HG03575 (cell line): ENCODE results near the gene NPLOC4.

ENCODE experiments used
- ATAC-seq: cut with Tn5 transposase; IDR thresholded peaks from one replicate; pipeline ENCODE4 v1.9.1; 2021; ENCODE audit not compliant: unreplicated experiment, insufficient number of reproducible peaks, low FRiP score; ENCODE audit errors: extremely low read depth

The NPLOC4 gene

GRCh38 chr17:81575836-81576235 is 61.1 kb downstream of the NPLOC4 start:
- ATAC-seq = no peak

- ATAC-seq = no peak
Observed at GRCh38 chr17:81574643-81574956, 62.3 kb downstream of the NPLOC4 start.

- no peak for ATAC-seq
Observed at GRCh38 chr17:81573794-81574642, 62.9 kb downstream of the NPLOC4 start.

- no peak for ATAC-seq
Observed at GRCh38 chr17:81572563-81573168, 64.2 kb downstream of the NPLOC4 start.

GRCh38 chr17:81570964-81571363 is 65.9 kb downstream of the NPLOC4 start:
- no peak for ATAC-seq

GRCh38 chr17:81569986-81570514 is 66.9 kb downstream of the NPLOC4 start:
- no peak for ATAC-seq

GRCh38 chr17:81568416-81568815 is 68.5 kb downstream of the NPLOC4 start:
- ATAC-seq = no peak

- no peak for ATAC-seq
Observed at GRCh38 chr17:81567191-81567590, 69.7 kb downstream of the NPLOC4 start.

- no peak for ATAC-seq
Observed at GRCh38 chr17:81566461-81567126, 70.3 kb downstream of the NPLOC4 start.

- ATAC-seq = no peak
Observed at GRCh38 chr17:81565231-81565630, 71.7 kb downstream of the NPLOC4 start.

GRCh38 chr17:81564778-81565177 is 72.1 kb downstream of the NPLOC4 start:
- no peak for ATAC-seq

- ATAC-seq = no peak
Observed at GRCh38 chr17:81563861-81564586, 72.9 kb downstream of the NPLOC4 start.

- no peak for ATAC-seq
Observed at GRCh38 chr17:81561494-81561885, 75.4 kb downstream of the NPLOC4 start.

- ATAC-seq = no peak
Observed at GRCh38 chr17:81558941-81559806, 77.7 kb downstream of the NPLOC4 start.

- ATAC-seq = no peak
Observed at GRCh38 chr17:81558115-81558468, 78.8 kb downstream of the NPLOC4 start.

GRCh38 chr17:81557276-81558114 is 79.4 kb downstream of the NPLOC4 start:
- ATAC-seq = no peak

- no peak for ATAC-seq
Observed at GRCh38 chr17:81556863-81557262, 80.0 kb downstream of the NPLOC4 start.
